HG02884 (cell line): ENCODE data around the gene CASKIN2.
"Not testable (repeated sequence)": the region's sequence is repeated elsewhere in the genome, so short reads cannot be mapped to it uniquely, and the experiment has no call there.

Source experiments
- ATAC-seq: cut with Tn5 transposase; IDR thresholded peaks from one replicate; pipeline ENCODE4 v1.9.1; 2021; ENCODE audit warnings: mild to moderate bottlenecking, moderate library complexity; ENCODE audit not compliant: unreplicated experiment

Gene CASKIN2

DNA sequence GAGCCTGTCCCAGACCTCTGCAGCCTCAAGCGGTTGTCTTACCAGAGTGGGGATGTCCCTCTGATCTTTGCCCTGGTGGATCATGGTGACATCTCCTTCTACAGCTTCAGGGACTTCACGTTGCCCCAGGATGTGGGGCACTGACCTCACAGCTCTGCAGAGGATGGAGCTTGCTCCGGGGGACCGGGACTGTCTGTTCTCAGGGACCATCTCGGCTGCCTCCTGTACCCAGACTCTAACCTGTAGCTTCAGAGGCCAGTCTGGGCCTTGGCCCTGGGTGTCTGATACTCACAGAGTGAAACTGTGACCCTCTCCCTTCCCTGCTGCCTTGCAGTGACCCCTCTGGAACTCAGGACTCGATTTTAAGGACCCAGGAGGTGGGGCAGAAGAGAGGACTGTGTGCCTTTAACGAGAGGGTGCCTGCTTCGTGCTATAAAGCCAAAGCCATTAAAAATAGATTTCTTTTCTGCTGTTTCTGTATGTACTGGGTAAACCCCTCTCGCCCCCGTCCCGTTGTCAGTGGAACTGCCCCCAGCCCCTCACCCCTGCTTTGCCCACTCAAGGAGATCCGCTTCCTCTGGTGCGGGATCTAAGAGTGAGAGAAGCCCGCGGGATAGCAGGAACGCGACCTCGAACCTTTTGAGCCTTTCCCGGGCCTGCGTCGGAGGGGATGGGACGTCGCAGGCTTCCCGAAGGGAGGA is 9.1 kb upstream of the CASKIN2 start:
- ATAC-seq = no peak

DNA sequence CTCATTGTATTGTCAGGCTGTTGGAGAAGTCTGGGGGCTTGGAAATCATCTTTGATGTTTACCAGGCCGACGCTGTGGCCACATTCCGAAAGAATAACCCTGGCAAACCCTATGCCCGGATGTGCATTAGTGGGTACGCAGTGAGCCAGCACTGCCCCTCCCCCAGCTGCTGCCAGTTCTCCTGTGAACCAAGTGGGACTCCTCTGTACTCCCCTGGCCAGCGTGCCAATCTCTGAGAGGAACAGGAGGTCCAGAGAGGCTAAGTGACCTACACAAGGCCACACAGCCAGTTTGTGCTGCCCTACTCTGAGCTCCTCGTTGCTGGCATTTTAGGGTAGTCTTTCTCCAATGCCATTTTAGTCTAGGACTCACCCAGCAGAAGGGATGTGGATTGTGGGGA is 8.3 kb upstream of the CASKIN2 start:
- no peak for ATAC-seq

DNA sequence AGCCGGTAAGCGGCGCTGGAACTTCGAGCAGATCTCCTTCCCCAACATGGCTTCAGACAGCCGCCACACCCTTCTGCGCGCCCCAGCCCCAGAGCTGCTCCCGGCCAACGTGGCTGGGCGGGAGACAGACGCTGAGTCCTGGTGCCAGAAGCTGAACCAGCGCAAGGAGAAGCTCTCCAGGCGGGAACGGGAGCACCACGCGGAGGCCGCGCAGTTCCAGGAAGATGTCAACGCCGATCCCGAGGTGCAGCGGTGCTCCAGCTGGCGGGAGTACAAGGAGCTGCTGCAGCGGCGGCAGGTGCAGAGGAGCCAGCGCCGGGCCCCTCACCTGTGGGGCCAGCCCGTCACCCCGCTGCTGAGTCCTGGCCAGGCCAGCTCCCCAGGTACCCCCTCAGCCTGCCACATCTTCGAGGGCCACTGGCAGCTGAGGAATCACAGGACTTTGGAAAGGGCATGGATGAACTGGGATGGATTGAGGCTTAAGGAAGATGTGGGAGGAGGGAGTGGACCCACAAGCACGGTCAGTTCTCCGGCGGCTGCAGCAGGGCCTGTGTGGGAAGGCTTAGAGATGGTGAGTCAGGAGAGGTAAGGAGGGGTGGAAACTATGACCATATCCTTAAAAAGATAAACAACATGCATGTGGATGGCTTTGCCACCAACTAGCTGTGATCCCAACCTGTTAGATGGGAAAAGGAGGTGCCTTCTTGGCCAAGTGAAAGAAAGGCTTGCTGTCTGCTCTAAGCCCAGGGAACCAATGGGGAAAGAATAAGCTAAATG is 6.8 kb upstream of the CASKIN2 start:
- no peak for ATAC-seq

DNA sequence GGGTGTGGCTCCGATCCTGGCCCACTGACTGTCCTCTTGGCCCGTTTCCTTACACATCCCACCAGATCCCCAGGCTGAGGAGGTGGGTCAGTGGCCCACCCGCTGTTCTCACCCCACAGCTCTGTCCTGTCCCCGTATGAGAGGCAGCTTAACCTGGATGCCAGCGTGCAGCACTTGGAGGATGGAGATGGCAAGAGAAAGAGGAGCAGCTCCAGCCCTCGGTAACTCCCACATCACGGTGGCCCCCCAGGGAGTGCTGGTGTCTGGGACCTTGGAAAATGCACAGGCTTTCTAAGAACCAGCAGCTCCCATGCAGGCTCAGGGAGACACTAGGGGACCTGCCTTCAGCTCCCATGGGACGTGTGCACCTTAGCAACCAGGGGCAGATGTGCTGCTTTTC is 6.0 kb upstream of the CASKIN2 start:
- no peak for ATAC-seq

DNA sequence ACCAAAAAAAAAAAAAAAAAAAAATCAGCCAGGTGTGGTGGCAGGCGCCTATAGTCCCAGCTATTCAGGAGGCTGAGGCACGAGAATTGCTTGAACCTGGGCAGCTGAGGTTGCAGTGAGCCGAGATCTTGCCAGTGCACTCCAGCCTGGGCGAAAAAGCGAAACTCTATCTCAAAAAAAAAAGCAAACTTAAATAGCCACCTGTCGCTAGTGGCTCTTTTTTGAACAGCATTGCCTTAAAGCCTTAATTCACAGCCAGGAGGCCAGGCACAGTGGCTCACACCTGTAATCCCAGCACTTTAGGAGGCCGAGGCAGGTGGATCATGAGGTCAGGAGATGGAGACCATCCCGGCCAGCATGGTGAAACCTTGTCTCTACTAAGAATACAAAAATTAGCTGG is 5.1 kb upstream of the CASKIN2 start:
- not testable (repeated sequence) for ATAC-seq

DNA sequence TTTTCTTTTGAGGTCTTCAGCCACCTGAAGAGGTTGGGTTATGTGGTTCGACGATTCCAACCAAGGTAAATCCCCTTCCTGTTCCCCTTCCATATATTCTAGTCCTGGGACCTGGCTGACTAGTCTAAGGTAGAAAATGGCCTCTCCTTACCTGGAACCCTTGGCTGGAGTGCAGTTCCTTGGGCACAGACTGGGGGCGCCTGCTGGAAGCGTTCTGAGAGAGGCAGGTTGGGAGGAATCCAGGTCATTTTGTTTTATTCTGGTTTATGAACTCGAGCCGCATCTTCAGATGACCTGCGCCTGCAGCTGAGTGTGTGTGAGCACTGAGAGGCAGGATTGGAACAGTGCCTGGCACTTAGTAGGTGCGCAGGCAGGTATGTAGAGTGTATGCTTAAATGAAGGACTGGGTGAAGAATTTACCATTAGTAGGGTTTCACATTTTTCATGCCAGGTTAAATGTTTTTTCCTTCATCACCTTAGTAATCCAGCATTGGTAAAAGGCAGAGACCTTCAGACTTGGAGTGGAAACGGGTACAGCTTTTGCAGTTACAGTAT is 3.7 kb upstream of the CASKIN2 start:
- no peak for ATAC-seq

DNA sequence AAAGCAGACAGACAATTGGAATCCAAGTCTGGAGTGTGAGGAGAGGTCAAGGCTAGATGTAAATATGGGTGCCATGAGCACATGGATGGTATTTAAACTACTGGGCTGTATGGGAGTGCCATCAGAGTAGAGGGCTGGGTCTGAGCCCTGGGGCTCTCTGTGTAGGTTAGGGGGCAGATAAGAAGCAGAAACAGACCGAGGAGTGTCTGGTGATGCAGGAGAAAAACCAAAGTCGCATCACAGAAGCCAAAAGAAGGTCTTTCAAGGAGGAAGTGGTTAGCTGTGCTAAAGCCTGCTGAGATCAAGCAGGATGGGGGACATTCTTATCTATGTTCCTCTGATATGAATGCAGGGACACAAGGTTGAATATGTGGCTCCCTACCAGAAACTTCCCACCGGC is 2.9 kb upstream of the CASKIN2 start:
- ATAC-seq = no peak

DNA sequence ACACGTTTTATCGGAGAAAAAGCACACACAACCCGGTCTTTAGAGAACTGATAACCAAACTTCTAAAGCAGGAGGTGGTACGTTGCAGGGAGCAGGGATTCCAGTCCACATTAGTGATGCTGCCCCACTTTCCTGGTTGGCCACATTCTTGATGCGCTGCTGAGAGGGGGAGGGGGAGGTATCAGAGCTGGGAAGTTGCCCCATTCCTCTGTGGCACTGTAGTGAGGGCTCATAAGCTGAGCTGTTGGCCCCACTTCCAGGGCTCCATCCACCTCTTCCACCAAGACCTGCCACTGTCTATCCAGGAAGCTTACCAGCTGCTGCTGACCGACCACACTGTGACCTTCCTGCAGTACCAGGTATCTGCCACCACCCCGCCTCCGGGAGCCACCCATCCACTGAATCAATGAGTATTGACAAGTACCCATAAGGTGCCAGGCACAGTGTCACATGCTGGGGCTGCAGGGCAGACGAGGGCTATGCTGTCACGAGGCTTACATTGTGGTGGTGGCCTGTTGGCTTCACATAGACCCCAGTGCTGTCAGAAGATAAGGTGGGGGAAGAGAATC is 2.0 kb upstream of the CASKIN2 start:
- no peak for ATAC-seq

DNA sequence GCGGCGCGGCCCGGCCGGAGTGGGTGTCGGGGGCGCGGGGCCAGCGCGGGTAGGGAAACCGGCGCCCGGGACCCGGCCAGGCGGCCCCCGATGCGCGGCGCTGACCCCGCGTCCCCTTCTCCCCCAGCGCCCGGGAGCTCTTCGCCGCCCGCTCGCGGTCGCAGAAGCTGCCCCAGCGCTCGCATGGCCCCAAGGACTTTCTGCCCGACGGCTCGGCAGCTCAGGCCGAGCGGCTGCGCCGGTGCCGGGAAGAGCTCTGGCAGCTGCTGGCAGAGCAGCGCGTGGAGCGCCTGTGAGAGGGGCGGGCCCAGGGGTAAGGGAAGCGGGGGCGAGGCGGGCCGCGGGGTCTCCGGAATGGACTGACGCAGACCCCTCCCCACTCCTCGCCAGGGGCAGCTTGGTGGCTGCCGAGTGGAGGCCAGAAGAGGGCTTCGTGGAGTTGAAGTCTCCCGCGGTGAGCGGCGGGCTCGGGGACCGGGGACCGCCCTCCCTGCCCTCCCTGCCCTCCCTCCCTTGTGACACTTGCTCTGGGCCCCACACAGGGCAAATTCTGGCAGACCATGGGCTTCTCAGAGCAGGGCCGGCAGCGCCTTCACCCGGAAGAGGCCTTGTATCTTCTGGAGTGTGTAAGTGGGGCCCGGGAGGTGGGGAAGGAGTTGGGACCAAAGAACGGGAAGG is 1.4 kb upstream of the CASKIN2 start:
- ATAC-seq = peak; percentile 21

DNA sequence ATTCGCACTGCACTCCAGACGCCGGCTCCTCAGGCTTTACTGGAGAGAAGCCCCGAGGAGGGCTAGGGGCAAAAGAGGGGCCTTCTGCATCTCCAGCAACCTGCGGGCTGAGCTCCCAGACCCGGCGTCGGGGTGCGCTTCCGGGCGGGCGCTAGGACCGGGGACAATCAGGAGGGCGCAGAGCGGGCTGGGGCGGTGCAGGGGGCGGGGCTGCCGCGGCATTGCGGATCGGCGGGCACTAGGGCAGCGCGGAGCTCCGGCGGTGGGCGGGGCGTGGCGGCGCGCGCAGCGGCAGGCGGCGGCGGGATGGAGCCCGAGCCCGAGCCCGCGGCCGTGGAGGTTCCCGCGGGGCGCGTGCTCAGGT is 900 bp upstream of the CASKIN2 start, which contains the start of gene TSEN54:
Gene TSEN54, plus strand, starts transcription at position 274 of the 364 bp plus-strand sequence. Its CDS starts 33 bp downstream, at position 307.
- ATAC-seq = peak; percentile 62

DNA sequence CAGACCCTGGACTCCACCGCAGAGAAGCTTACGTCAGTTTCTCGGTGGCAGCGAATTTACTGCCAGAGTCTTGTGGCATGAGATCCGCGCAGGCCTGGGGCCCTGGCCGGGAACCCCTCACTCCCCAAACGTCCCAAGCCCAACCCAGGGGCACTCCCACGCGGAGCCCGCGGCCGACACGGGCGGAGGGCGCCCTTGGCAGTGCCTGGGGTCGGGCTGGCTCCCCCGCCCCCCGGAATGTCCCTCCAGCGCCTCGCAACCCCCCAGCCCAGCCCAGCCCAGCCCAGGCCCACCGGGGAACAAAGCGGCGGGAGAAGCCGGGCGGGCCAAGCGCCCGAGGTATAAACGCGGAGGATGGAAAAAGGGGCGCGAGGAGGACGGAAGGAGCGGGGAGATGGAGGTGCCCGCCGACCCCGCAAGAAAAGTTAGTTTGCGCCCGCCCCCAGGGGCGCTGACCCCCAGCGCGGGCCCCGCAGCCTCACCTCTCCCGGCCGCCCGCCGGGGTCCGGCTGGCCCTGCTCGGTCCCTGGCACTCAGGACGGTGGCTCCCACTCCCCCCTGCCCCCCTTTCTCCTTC is 330 bp downstream of the CASKIN2 start:
- no peak for ATAC-seq

DNA sequence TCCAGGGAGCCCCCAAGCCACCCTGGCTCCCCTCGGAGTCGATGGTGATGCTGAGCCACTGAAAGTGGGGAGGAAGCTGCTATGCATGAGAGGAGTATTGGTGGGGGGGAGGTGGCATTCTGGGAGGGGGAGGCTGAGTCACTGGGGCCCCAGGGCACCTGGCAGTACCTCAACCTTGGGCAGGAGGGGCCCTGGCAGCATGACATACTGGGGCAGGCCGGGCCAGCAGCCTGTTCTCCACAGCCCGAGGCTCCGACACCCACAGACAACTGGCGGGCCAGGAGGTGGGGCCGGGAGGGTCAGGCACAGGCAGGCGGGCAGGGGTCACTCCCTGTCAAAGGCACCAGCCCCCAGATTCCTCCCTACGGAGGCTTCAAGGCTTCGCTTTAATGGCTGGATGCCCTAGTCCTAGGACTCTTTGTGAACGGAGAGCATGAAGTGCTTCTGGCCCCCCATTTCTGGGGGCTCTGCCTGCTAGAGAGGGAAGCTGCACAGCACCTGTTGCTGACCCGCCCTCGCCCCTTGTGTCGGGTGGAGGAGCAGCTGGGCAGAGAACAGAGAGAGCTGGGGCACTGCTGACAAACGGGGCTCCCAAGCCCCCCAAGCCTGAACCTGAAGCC is 928 bp downstream of the CASKIN2 start:
- no peak for ATAC-seq

DNA sequence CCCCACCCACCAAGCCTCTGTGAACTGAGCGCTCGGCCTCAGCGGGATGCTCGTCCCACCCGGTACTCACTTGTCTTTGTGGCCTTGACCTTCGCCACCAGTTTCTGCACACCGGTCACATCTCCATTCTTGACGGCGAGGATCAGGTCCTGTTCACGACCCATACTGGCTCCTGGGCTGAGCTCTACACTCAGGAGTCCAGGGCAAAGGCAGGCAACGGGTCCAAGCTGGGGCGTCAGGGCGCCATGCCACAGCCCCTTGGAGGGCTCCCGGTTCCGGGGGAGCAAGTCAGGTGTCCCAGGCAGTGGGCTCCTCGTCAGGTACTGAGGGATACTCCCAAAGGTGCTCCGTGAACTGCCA is 1.7 kb downstream of the CASKIN2 start:
- no peak for ATAC-seq

DNA sequence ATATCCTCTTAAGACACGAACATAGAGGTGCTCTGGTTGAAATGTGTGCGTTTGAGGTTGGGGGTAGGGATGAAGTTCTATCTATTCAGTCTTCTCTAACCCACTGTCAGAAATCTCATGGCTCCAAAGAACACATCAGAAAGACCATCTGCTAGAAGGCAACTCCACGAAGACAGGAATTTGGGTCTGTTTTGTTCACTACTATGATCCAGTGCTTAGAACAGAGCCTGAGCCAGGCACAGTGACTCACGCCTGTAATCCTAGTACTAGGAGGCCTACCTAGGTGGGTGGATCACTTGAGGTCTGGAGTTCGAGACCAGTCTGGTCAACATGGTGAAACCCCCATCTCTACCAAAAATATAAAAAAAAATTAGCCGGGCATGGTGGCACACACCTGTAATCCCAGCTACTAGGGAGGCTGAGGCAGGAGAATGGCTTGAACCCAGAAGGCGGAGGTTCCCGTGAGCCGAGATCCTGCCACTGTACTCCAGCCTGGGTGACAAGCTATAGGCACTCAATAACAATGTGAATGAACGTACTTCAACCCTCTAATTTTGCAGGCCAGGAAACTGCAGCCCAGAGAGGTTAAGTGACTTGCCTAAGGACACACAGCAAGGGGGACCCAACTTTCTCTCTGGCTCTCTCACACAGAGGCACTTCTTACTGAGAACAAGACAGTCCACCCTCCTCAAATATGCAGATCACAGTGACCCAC is 2.3 kb downstream of the CASKIN2 start:
- ATAC-seq = no peak

DNA sequence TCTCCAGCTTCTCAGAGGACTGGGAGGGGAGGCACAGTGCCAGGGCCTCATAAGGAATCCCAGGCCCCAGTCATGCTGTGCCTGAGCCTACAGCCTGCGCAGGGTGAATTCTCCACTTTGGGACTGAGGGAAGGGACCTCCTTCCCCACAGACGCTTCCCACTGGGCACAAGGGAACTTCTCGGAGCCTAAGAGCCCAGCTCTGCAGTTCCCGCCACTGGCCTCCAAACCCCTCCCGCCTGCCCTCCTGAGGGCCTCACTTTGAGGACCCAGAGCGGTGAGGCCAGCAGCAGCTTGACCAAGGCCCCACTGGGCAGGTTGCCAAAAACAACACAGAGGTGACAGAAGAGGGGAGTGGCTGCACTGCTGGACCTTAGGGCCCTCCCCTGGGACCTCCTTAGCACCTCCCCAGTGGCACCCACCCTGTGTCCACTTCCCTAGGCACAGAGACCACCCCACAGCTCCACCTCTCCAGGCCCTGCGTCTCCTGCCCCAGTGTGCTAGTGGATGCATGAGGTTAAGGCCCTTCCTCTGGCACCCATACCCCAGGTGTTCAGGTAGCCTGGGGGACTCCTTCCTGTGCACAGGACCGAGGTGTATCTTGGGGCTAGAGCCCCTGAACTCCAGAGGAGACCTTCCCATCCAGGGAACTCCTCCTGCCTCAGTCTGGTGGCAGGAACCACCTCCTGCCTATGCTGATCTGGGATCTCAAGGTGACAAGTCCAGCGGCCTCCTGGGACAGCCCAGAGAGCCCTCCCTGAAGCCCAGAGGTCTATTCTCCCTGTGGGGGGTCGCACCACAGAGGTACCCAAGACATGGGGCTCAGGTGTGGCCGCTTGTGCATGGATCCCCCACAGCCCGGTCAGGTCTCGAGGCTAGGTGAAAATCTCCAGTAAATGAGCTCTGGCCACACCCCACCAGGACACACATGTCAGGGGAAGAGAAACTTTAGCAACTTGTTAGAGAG is 3.4 kb downstream of the CASKIN2 start:
- no peak for ATAC-seq

DNA sequence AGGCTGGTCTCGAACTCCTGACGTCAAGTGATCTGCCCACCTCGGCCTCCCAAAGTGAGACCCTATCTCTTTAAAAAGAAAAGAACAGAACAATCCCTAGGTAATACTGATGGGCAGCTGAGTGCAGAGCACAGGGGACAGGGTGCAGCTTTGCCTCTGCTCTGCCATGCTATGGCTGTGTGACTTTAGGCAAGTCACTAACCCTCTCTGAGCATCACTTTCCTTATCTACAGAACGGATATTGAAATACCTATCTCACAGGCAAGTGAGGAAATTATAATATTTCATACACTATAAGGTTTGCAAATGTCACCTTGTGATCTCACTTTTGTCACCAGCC is 4.1 kb downstream of the CASKIN2 start:
- ATAC-seq = no peak

DNA sequence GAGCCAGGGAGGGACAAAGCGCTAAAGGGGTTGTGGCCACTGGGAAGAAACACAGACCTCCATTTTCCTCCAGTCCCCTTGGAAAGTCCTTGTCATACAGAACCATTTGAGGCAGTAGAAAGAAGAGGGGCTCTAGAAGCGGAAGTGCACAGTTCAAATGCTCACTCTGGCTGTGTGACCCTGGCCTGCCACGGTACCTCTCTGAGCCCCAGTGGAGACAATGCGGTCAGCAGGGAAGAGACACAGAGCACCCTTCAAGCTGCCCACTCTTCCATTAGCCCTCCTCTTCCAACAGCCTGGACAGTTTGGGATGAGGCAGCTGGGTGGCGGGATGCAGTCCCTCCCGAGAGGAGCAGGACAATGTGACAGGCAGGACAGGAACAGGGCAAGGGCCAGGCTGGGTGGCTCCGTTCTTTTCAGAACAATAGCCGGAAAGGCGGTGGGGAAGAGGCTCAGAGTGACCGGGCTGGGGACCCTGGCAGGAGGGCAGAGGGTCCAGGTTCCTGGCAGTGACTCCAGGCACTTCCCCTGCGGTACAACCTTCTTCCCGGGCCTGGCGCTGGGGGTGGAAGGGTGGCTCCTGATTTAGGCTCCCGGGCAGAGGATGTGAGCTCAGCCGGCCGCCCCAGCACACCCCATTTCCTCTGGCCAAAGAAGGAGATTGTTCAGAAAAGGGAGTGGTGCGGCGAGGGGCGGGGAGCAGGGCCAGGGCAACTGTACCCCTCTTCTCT is 5.6 kb downstream of the CASKIN2 start:
- no peak for ATAC-seq

DNA sequence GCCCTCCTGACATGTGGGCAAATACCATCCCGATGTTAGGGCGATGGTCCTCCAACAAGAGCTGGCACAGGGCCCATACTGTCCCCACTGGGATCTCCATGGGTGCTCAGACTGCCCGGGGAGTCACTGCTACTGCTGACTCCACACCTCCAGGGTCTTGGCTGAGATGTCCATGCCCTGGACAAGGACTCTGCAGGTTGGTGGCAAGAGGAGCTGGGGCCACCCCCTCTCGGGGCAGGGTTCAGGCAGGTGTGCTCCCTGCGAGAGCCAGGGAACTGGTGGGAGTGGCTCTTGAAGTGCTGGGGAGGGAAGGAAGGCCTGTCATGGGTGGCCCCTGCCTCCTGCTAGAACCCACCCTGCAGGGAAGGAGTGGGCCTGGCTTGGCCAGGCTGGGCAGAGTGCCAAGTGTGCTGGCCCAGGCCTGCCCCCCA is 6.4 kb downstream of the CASKIN2 start:
- no peak for ATAC-seq
